Prostate gland (tissue), 2 donors: ENCODE data around the gene DISP3.

Experiments used
- CTCF ChIP-seq, 4 experiments: fragments of 200-600 bp in 2 of 4; fragments of 450-650 bp in 2 of 4; sonication (generic) in 2 of 4; IDR thresholded peaks; 1 replicate in 3 of 4; 2 replicates in 1 of 4; pipeline ENCODE4 v1.5.1; 2016 to 2019; ENCODE audit warnings: antibody characterized with exemption in 4 of 4, mild to moderate bottlenecking in 2 of 4, moderate library complexity in 2 of 4
- POLR2A ChIP-seq: fragments of 450-650 bp; IDR thresholded peaks from one replicate; pipeline ENCODE4 v1.6.1; 2016; ENCODE audit warnings: antibody characterized with exemption, mild to moderate bottlenecking
- POLR2AphosphoS5 ChIP-seq: sonication (generic); formaldehyde crosslinking; IDR thresholded peaks from one replicate; pipeline ENCODE4 v1.6.1; 2017; ENCODE audit warnings: antibody characterized with exemption

DNA sequence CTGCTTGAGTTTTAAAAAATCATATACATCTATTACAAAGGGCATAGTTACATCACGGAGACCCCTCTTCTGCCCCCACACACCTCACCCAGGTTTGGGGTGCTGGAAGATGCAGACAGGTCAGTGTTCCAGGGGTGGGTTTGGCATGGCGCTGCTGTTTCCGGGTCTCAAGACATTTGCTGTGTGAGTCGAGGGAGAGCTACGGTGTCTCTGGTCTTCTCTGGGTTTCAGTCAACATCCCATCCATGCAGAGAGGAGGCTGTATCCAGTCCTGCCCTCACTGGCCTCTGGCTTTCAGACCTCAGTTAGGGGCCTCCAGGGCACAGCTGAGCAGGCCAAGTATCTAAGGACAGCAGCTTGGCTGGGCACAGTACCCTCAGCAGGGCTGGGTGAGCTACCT lies 28.6 kb upstream of the DISP3 start:
- TF ChIP-seq CTCF (IDR thresholded peaks at IDR 0.05), result no peak
- no peak for TF ChIP-seq POLR2A
- no peak for TF ChIP-seq POLR2AphosphoS5
